Colonic mucosa (tissue), 4 donors: ENCODE measurements around the gene GALNT9. TPM values are rescaled to one million over a fixed set of nuclear protein-coding genes. Genes with fewer than 3 reads are reported as not detected.

ENCODE experiments used
- DNase-seq: peaks from one replicate; pipeline ENCODE4 v3.0.0-alpha.2; 2020
- H3K27ac ChIP-seq: fragments of 200-600 bp; one replicate; pipeline ENCODE4 v1.8.0; 2021
- H3K27me3 ChIP-seq: fragments of 200-600 bp; one replicate; pipeline ENCODE4 v1.8.0; 2021
- H3K36me3 ChIP-seq: fragments of 200-600 bp; one replicate; pipeline ENCODE4 v1.8.0; 2021
- H3K4me1 ChIP-seq: fragments of 200-600 bp; one replicate; pipeline ENCODE4 v1.8.0; 2021; ENCODE audit warnings: mild to moderate bottlenecking
- H3K4me3 ChIP-seq: fragments of 200-600 bp; one replicate; pipeline ENCODE4 v1.8.0; 2021
- H3K9ac ChIP-seq, 2 donors: one replicate each; pipeline ENCODE4 v1.7.0; 2013; ENCODE audit warnings: control low read depth in 2 of 2, low read depth in 2 of 2, low read length in 2 of 2
- H3K9me3 ChIP-seq: fragments of 200-600 bp; one replicate; pipeline ENCODE4 v1.8.0; 2021
- CTCF ChIP-seq: fragments of 200-600 bp; IDR thresholded peaks from one replicate; pipeline ENCODE4 v1.8.0; 2022; ENCODE audit warnings: antibody characterized with exemption, mild to moderate bottlenecking
- intact Hi-C: fragments of 100-400 bp; cut with DNase I; formaldehyde crosslinking; loops from one replicate; pipeline ENCODE4 v1.14.1; 2022
- total RNA-seq, 2 donors: library from RNA; stranded (reverse); fragmentation: NEBNext Ultra II Directional in 1 of 2; extraction: Animal tissue kit (Norgen Biotek cat#: 25700) in 1 of 2; gene quantifications; one replicate each; pipeline ENCODE4 v1.2.1, GENCODE V29; 2021
- donor health status: healthy.
- donor health status: DM: no; HTN: no; CAD: no.
- donor health status: DM: no; HTN: no; CAD: no.

The GALNT9 gene
- total RNA-seq, 2 donors from 2014 or later: 0.45 TPM; not detected in 1

- Histone ChIP-seq H3K9me3 (no peaks in the 10 kb centered on the region), H3K27ac (peak overlapping the region; percentile 66), H3K4me3 (peak overlapping the region; percentile 46), H3K27me3 (no peaks in the 10 kb centered on the region), H3K4me1 (peaks cover 6% of the 10 kb centered on the region), H3K9ac (peak overlapping the region; percentile 70 to 74), H3K36me3 (no peaks in the 10 kb centered on the region)
- peak; percentile 93 for DNase-seq
- no peak for TF ChIP-seq CTCF
- intact Hi-C loops: no loop called here
Measured at GRCh38 chr12:132189378-132190011, 139.9 kb downstream of the GALNT9 start.

- intact Hi-C loops: no loop called here
- Histone ChIP-seq H3K9me3 (no peaks in the 10 kb centered on the region), H3K9ac (peak overlapping the region; percentile 70 to 74), H3K36me3 (no peaks in the 10 kb centered on the region), H3K27me3 (no peaks in the 10 kb centered on the region), H3K27ac (peak overlapping the region; percentile 66), H3K4me3 (peak overlapping the region; percentile 46), H3K4me1 (peaks cover 6% of the 10 kb centered on the region)
- no peak for TF ChIP-seq CTCF
- no peak for DNase-seq
Measured at GRCh38 chr12:132188916-132189325, 140.5 kb downstream of the GALNT9 start.

- Histone ChIP-seq H3K9ac (peak overlapping the region in 1 of 2 donors; percentile 70), H3K4me3 (peak overlapping the region; percentile 46), H3K4me1 (peaks cover 6% of the 10 kb centered on the region), H3K27me3 (no peaks in the 10 kb centered on the region), H3K27ac (no peak overlapping the region), H3K9me3 (no peaks in the 10 kb centered on the region), H3K36me3 (no peaks in the 10 kb centered on the region)
- no peak for DNase-seq
- intact Hi-C loops: no loop called here
- TF ChIP-seq CTCF: no peak
Measured at GRCh38 chr12:132188451-132188901, 140.9 kb downstream of the GALNT9 start.

- intact Hi-C loops: no loop called here
- Histone ChIP-seq H3K27ac (no peak overlapping the region), H3K9ac (no peak overlapping the region), H3K4me3 (no peak overlapping the region), H3K36me3 (no peaks in the 10 kb centered on the region), H3K27me3 (no peaks in the 10 kb centered on the region), H3K9me3 (no peaks in the 10 kb centered on the region), H3K4me1 (peaks cover 6% of the 10 kb centered on the region)
- DNase-seq: no peak
- no peak for TF ChIP-seq CTCF
Measured at GRCh38 chr12:132187646-132188450, 141.5 kb downstream of the GALNT9 start.

- H3K4me1 ChIP-seq: peaks cover 6% of the 10 kb centered on the region
- H3K9me3 ChIP-seq: no peaks in the 10 kb centered on the region
- H3K27me3 ChIP-seq: no peaks in the 10 kb centered on the region
- DNase-seq: no peak
- TF ChIP-seq CTCF: no peak
- no peak overlapping the region for H3K9ac ChIP-seq
- H3K4me3 ChIP-seq: no peak overlapping the region
- H3K27ac ChIP-seq: no peak overlapping the region
- intact Hi-C loops: no loop called here
- H3K36me3 ChIP-seq: no peaks in the 10 kb centered on the region
Measured at GRCh38 chr12:132186857-132187620, 142.3 kb downstream of the GALNT9 start.
